Hepatocyte (in vitro differentiated cells): Measurements from ENCODE around the gene PIWIL4.

Experiments
- EZH2 ChIP-seq: fragments of 200-600 bp; sonication (generic); IDR thresholded peaks from 2 replicates; pipeline ENCODE4 v1.6.1; 2016; ENCODE audit warnings: antibody characterized with exemption, mild to moderate bottlenecking, borderline replicate concordance
- TF ChIP-seq, protein P1 (sequence below): fragments of 200-600 bp; sonication (generic); IDR thresholded peaks from 2 replicates; pipeline ENCODE4 v1.5.1; 2016; ENCODE audit warnings: antibody characterized with exemption, mild to moderate bottlenecking; ENCODE audit not compliant: poor library complexity

DNA sequence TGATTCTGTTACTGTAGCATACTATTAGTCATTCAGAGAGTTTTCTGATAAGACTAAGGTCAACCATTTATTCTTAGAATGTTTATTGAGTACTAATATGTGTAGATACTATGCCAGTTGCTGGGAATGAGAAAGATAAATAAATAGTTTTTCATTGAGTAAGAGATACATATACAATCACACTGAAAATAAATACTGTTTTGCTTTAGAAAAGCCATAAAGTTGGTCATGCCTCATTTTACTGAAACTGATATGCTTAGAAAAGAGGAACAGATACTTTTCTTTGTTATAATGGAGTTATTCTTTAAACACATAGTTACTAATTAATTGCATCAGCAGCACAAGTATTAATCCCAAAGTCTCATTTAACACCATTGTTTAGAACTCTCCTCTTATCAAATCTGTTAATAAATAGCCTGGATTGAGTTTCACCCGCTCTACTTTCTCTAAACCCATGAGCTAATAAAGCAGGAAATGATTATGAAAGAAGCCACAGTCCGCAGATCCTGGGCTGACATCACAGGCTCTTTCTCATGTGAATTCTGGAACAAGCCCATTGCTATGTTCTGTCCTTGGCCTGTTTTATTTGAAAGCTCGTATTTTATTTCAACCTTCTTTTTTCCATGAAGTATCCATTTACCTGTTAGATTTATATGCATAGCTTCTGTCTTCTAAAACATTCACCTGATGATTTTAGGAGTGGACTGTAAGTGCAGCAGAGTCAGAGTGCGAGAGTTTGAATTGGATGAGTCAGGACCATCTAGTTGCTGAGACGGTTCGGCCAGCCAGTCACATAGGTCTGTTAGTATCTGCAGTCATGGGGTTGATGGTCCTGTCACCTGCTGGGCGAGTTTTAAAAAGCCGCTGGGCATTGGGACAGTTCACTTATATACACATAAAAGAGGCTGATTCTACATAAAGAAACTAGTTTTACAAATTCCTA, 35.5 kb downstream of the PIWIL4 start:
- TF ChIP-seq, protein P1, sequence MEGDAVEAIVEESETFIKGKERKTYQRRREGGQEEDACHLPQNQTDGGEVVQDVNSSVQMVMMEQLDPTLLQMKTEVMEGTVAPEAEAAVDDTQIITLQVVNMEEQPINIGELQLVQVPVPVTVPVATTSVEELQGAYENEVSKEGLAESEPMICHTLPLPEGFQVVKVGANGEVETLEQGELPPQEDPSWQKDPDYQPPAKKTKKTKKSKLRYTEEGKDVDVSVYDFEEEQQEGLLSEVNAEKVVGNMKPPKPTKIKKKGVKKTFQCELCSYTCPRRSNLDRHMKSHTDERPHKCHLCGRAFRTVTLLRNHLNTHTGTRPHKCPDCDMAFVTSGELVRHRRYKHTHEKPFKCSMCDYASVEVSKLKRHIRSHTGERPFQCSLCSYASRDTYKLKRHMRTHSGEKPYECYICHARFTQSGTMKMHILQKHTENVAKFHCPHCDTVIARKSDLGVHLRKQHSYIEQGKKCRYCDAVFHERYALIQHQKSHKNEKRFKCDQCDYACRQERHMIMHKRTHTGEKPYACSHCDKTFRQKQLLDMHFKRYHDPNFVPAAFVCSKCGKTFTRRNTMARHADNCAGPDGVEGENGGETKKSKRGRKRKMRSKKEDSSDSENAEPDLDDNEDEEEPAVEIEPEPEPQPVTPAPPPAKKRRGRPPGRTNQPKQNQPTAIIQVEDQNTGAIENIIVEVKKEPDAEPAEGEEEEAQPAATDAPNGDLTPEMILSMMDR, result no peak
- TF ChIP-seq EZH2, result no peak
